Thyroid gland (tissue), 4 donors: ENCODE results near the gene SCYL1. TPM values are rescaled to one million over a fixed set of nuclear protein-coding genes. Genes with fewer than 3 reads are reported as not detected.

ENCODE experiments used
- DNase-seq, 2 donors: peaks; one replicate each; pipeline ENCODE4 v3.0.0-alpha.2; 2019
- H3K27ac ChIP-seq, 3 donors: fragments of 200-600 bp; sonication (generic); 1 replicate in 2 of 3; 2 replicates in 1 of 3; pipeline ENCODE4 v1.5.1; 2016 to 2019; ENCODE audit warnings: mild to moderate bottlenecking in 1 of 3, moderate library complexity in 1 of 3
- H3K27me3 ChIP-seq: fragments of 200-600 bp; sonication (generic); one replicate; pipeline ENCODE4 v1.5.1; 2019
- H3K36me3 ChIP-seq, 2 donors: fragments of 200-600 bp; sonication (generic); one replicate each; pipeline ENCODE4 v1.5.1; 2016 to 2019
- H3K4me1 ChIP-seq, 2 donors: fragments of 200-600 bp; sonication (generic); one replicate each; pipeline ENCODE4 v1.5.1; 2017 to 2019
- H3K4me3 ChIP-seq, 3 donors: fragments of 200-600 bp; sonication (generic); replicated peaks in 1 of 3; 1 replicate in 2 of 3; 2 replicates in 1 of 3; pipeline ENCODE4 v1.5.1; 2016; ENCODE audit warnings: mild to moderate bottlenecking in 1 of 3
- H3K9me3 ChIP-seq: fragments of 200-600 bp; sonication (generic); one replicate; pipeline ENCODE4 v1.5.1; 2017
- POLR2A ChIP-seq, 2 donors: fragments of 450-650 bp; IDR thresholded peaks; one replicate each; pipeline ENCODE4 v1.6.1; 2017; ENCODE audit warnings: antibody characterized with exemption in 2 of 2, mild to moderate bottlenecking in 2 of 2, moderate library complexity in 1 of 2
- WGBS, 2 donors: methylation state at CpG; one replicate each; pipeline ENCODE4 v1.1.5; 2017; 5-methylcytosine and 5-hydroxymethylcytosine counted together
- intact Hi-C: fragments of 100-400 bp; cut with DNase I; formaldehyde crosslinking; loops from one replicate; pipeline ENCODE4 v1.15.1; 2023
- total RNA-seq, 4 donors: library from RNA; depleted of rRNA; stranded (reverse); fragments of >200 nt; gene quantifications; one replicate each; pipeline ENCODE4 v1.2.3, GENCODE V29; 2016
- TF ChIP-seq, protein P1 (sequence below), 6 experiments: fragments of 200-600 bp in 3 of 6; fragments of 450-650 bp in 3 of 6; sonication (generic) in 3 of 6; IDR thresholded peaks; one replicate each; pipeline ENCODE4 v1.5.1; 2016 to 2019; ENCODE audit warnings: antibody characterized with exemption in 6 of 6, mild to moderate bottlenecking in 2 of 6, inconsistent platforms in 1 of 6, moderate library complexity in 1 of 6

SCYL1 gene
- total RNA-seq, 4 donors from 2014 or later: 99.8 to 122 (median 116) TPM

GRCh38 chr11:65558930-65559509, 34.1 kb downstream of the SCYL1 start:
- intact Hi-C loops: no loop called here
- H3K27me3 ChIP-seq: no peaks in the 10 kb centered on the region
- TF ChIP-seq, protein P1, sequence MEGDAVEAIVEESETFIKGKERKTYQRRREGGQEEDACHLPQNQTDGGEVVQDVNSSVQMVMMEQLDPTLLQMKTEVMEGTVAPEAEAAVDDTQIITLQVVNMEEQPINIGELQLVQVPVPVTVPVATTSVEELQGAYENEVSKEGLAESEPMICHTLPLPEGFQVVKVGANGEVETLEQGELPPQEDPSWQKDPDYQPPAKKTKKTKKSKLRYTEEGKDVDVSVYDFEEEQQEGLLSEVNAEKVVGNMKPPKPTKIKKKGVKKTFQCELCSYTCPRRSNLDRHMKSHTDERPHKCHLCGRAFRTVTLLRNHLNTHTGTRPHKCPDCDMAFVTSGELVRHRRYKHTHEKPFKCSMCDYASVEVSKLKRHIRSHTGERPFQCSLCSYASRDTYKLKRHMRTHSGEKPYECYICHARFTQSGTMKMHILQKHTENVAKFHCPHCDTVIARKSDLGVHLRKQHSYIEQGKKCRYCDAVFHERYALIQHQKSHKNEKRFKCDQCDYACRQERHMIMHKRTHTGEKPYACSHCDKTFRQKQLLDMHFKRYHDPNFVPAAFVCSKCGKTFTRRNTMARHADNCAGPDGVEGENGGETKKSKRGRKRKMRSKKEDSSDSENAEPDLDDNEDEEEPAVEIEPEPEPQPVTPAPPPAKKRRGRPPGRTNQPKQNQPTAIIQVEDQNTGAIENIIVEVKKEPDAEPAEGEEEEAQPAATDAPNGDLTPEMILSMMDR (IDR thresholded peaks at IDR 0.05): no peak
- TF ChIP-seq POLR2A (IDR thresholded peaks at IDR 0.05): no peak
- H3K4me3 ChIP-seq: peak overlapping the region in 1 of 3 donors; percentile 55
- DNase-seq: peak; percentile 70 to 73
- peaks cover 48 to 59% of the 10 kb centered on the region in 2 donors for H3K4me1 ChIP-seq
- H3K36me3 ChIP-seq: no peaks in the 10 kb centered on the region
- H3K27ac ChIP-seq: peak overlapping the region; percentile 94 to 100 (median 97)
- no peaks in the 10 kb centered on the region for H3K9me3 ChIP-seq
- 79 to 85% methylated on average over 7 to 10 of the region's 19 CpGs for WGBS, 2 donors

DNA sequence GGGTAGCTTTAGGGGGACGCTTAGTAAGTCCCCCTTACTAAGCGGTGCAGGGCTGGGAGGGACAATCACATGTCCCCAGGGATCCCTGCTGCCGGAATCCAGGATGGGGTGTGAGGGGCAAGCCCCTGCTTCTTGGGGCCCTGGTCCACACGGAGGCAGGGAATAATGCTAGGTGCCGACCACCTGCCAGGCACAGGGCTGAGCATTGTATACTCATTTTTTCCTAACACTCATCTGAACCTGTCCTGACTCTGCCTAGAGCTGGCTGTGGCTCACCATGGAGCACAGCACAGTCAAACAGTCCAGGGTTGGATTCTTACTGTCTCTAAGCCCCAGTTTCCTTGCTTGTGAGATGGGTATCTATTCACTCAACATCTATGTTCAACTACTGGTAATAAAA, 34.7 kb downstream of the SCYL1 start:
- no peaks in the 10 kb centered on the region for H3K9me3 ChIP-seq
- DNase-seq: no peak
- no peak overlapping the region for H3K4me3 ChIP-seq
- H3K4me1 ChIP-seq: peaks cover 48 to 59% of the 10 kb centered on the region in 2 donors
- intact Hi-C loops: no loop called here
- H3K27me3 ChIP-seq: no peaks in the 10 kb centered on the region
- 75 to 79% methylated on average over 4 to 5 of the region's 5 CpGs for WGBS, 2 donors
- TF ChIP-seq, protein P1 (IDR thresholded peaks at IDR 0.05): no peak
- TF ChIP-seq POLR2A (IDR thresholded peaks at IDR 0.05): no peak
- H3K27ac ChIP-seq: peak overlapping the region; percentile 94 to 100 (median 97)
- no peaks in the 10 kb centered on the region for H3K36me3 ChIP-seq

- Histone ChIP-seq H3K9me3 (no peaks in the 10 kb centered on the region), H3K36me3 (no peaks in the 10 kb centered on the region), H3K4me1 (peaks cover 52 to 59% of the 10 kb centered on the region in 2 donors), H3K27me3 (no peaks in the 10 kb centered on the region), H3K27ac (peak overlapping the region; percentile 94 to 100 (median 97)), H3K4me3 (no peak overlapping the region)
- WGBS, 2 donors: 29 to 30% methylated on average over 5 of the region's 5 CpGs
- peak; percentile 76 to 78 for DNase-seq
- intact Hi-C loops: no loop called here
- no peak for TF ChIP-seq POLR2A (IDR thresholded peaks at IDR 0.05)
- TF ChIP-seq, protein P1 (IDR thresholded peaks at IDR 0.05): no peak
Measured at GRCh38 chr11:65559951-65560537, 35.2 kb downstream of the SCYL1 start.

GRCh38 chr11:65560555-65561418, 35.9 kb downstream of the SCYL1 start:
- 34 to 42% methylated on average over 14 to 15 of the region's 15 CpGs for WGBS, 2 donors
- TF ChIP-seq POLR2A (IDR thresholded peaks at IDR 0.05): no peak
- TF ChIP-seq, protein P1 (IDR thresholded peaks at IDR 0.05): no peak
- no peaks in the 10 kb centered on the region for H3K27me3 ChIP-seq
- H3K27ac ChIP-seq: peak overlapping the region; percentile 94 to 100 (median 97)
- no peaks in the 10 kb centered on the region for H3K9me3 ChIP-seq
- DNase-seq: peak in 1 of 2 donors; percentile 51
- H3K4me1 ChIP-seq: peaks cover 52 to 58% of the 10 kb centered on the region in 2 donors
- H3K36me3 ChIP-seq: no peaks in the 10 kb centered on the region
- H3K4me3 ChIP-seq: no peak overlapping the region
- intact Hi-C loops: no loop called here
